ENCODE data around the gene LYRM7.

DNA sequence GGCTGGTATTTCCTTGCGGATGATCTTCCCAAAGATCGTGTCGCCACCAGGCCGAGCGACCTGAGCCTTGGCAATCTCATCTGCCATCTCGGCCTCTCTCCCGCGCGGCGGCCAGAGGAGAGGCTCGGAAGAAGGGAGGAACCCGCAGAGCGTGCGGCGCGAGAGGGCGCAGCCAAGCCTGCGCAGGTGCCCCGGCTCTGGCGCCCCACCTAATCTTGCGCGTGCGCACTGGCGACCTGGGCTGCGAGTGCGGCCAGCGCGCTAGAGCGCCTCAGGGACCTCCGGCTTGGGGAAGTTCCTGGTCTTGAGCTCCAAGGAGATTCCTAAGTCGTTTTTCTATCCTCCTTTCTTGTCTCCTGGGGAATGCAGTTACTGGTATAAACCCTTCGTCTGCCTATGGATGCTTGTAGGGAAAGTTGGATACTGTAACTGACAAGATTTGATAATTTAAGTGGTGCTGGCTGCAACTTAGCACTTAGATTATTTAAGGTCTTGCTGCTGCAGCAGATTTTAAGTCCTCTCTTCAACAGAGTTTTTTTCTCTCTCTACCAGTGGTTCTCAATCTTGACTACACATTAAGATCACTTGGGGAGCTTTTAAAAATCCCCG lies 5.5 kb upstream of the LYRM7 start, which contains the start of gene HINT1:
- TF ChIP-seq SUZ12 (IDR thresholded peaks at IDR 0.05; ENCODE audit: extremely low read depth, insufficient read depth, insufficient read length) (no peak), YY1 (IDR thresholded peaks at IDR 0.05; ENCODE audit: insufficient read depth, insufficient read length) (no peak)

All from NT2/D1 (cell line).